NCI-H1417 (cell line): ENCODE data around the gene FARS2.

ENCODE experiments used
- DNase-seq, 3 experiments: peaks; one replicate each; lab custom pipeline; 2025; lab: John Stamatoyannopoulos, UW

FARS2 gene

DNA sequence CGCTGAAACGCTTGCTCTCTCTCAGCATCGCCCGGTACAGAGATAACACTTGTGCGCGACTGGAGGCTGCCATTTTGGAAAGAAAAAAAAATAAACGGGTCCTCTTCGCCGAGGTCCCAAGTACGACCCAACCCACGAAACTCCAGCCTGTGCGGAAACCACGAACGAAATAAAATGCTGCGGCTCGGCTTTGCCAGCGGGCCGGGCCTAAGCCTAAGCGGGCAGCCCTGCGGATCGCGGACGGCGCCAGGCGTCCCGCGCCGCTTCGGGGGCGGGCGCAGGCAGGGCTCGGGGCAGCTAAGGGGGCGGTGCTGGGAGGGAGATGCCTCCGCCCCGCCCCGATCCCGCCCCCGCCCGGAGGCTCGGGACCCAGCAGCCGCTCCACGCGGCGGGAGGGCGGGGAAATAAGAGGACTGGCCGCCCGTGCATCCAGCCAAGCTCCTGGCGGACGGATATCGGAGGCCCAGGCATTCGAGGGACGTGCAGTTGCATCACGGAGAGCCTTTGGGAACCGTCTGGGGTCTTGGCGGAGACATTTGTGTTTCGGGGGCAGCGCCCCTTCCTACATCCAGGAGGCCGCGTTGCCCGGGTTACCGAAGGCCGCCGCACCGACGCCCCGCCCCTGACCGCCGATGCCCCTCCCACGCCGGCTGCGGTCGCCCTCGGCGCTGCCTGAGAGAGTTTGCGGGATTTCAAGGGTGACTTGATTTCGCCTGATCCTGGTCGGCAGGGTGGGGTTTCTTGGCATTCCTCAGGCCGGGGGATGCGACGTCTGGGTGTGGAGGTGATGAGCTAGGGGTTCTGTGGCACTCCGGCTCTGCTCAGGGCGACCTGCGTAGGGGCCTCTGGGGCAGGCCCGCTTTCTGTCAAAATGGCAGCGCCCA, at the start of gene FARS2, which contains the start of gene LYRM4:
Gene FARS2 (plus strand): TSS at position 853 of the 884 bp plus-strand sequence.
Gene LYRM4 (minus strand): TSS at position 290 of the 884 bp plus-strand sequence. CDS start 217 bp downstream, at position 73.
- peak; percentile 88 to 97 (median 96) for DNase-seq

DNA sequence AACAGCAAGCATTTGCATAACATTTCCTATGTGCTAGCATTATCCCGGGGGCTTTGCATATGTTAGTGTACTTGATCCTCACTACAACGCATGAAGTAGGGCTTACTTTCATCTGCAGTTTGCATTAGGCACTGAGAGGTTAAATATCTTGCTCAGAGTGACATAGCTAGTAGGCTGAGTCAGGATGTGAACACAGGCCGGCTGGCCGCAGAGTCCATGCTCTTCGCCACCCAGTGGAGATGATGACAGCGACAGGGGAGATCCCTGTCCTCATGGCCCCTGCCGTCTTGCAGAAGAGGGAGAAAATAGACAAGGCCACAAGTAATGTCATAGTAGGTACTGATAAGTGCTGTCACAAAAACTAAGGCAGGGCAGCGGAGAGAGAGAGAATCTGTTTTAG, 47.5 kb upstream of the FARS2 start:
- no peak for DNase-seq

DNA sequence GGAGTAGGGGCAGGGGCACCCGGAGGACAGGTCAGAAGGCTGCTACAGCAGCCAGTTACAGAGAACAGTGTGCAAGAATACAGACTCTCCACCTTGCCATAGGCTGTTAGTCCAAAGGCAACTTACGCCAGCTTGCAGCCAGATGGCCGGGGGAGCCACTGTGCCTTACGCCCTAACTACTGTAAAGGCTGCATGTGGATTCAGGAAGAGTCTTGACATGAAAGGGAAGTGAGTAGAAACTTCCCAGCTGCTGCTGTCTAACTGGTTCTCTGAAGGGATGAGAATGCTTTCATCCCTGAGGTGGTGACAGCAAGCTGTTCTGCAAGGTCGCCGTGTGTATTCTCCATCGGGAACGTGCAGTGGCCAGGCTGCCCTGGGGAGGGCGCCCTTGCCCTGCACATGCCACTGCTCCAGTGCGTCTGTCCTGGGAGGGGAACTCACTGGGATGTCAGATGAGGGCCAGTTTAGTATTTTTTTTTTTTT, 46.7 kb upstream of the FARS2 start:
- DNase-seq, result peak in 1 of 3 experiments; percentile 25

DNA sequence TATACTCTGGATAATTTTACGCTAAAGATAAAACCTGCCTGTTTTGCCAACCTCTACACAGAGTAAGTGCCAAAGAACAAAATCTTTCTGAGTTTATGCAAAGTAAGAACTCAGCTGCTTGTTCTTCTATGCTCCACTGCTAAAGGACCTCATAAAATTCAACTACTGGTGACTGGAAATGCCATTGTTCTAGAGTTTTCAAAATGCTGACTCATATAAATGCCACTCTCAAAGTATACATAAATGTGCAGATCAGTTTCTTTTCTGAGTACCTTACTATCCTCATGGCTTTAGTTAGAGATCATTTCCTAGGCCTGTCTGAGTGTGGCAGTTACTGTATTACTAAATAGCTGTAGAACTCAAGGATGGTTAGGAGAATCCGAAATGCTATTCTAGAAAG, 46.2 kb upstream of the FARS2 start:
- DNase-seq, result peak in 1 of 3 experiments; percentile 43

DNA sequence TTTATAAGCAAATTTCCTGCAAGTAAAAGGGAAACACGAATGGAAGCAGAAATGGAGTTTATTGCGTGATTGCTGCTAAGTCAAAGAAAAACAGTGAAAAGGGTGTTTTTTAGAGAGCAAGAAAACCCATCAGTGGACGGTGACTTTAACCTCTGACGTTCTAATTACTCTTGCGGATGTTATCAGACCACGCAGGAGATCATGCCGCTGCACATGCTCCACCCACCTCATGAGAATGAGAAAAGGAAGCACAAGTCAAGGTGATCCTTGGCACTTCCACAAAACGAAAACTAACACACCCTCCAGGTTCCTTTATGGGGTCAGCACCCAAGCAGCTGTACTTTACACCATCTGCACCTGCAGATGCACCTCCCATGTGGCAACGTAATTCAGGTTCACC, 45.5 kb upstream of the FARS2 start:
- no peak for DNase-seq

DNA sequence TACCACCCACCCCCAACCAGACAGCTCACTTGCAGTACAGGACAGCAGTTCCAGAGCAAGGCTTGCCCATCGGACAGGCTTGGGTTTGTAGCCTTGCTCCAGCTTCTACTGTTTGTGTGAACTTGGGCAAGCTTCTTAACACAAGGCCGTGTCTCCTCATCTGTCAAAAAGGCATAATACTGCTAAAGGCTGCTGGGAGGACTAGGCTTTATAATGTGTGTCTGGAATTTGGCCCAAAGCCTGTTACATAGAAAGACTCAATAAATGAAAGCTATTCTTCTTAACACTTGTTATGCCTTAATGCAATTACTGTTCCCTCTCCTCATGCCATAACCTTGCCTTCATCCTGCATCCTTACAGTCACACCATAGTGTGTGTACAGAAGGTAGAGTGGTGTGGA, 44.0 kb upstream of the FARS2 start:
- DNase-seq, result no peak

DNA sequence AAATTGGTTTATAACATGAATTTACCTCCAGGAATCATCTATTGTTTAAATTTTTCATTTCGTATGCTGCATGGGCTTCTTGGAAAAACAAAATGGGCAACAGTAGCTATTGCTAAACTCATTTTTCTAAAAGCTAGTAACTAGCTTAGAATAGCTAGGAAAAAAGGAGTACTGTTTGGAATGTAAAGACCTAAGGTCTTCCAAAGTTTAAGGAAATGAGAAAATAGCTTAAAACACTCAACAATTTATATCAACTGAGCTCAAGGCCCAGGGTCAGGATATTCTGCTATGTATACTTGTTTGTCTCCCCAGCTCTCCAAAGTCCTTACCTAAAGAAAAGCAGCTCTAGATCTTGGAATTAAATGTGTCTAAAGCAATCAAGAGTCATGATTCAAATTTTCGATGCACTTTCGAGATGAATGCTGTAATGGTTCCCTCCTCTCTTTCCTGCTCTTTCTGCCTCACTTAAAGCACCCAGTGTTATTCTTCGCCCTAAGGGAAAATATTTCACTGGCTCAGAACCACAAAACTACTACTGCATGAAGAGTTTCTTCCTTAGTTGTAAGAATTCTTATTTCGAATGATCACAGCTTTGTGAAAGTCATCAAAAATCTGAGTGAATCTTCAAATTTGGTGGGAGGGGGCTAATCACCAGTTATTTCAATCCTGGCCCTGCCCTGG, 42.2 kb upstream of the FARS2 start:
- DNase-seq, result no peak

DNA sequence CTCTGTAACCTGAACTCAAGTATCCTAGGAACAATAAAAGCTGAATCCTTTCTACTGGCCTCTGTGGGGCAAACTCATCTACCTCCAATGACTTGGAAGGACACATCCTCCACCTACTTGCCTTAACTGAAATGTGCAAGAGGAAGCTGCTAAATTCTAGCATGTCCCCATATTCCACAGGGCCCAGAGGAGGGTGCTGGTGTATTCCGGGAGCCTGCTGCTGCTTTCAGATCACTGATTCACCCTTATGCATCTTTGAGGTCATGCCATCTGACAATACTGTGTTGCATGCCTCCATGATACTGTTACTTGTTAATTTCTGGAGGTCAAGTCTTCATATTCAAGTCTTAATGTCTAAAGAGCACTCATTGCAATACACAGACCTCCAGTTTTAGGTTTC, 40.9 kb upstream of the FARS2 start:
- no peak for DNase-seq

DNA sequence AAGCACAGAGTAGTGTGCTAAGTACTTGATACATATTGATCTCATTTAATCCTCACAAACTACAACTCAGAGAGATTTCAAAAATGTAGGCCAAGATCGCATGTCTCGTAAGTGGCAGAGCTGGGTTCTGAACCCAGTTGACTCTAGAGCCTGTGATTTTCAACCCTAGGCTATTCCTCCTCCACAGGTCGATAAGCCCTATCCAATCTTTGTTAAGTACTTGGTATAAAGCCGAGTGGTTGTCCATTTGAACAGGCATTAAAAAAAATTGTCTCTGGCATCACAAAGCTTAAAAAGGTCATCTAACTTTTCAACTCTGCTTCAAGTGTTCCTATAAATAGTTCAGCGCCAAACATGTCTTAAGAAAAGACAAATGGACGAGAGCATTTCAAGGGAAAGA, 38.0 kb upstream of the FARS2 start:
- DNase-seq, result no peak

DNA sequence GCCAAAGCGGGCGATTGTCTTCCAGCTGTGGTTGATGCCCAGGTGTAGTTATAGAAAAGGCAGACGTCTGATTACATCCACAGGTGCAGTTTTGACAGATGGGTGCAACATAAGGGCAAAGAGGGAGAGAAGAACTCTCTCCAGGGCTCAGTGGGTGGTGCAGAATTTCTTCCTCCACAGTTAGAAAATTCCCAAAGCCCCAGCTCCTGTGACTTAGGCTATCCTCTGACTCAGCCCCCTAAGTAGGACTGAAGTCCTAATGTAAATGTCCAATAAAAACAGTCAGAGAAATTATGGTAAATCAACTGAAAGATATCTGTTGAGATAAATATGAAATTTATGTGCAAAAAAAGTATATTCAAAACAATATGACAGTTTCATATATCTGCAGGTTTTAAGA, 32.0 kb upstream of the FARS2 start:
- DNase-seq, result no peak

DNA sequence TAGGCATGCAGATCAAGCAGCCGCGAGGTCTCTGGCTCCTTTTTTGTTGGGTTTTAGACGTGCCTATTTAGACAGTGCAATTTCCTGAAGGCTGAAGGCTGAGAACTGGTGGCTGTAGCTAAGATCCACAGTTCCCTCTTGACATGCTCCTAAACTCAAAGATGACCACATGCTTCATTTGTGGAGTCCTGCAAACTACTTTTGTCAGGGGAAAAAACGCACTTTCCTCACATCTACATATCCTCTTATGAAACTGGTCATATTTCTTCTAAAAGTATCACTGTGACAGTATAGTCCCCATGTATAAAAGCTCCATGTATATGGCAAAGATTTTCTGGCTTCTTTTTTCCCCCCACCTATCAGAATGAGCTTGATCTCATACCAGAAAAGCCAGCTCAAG, 31.2 kb upstream of the FARS2 start:
- DNase-seq, result no peak

DNA sequence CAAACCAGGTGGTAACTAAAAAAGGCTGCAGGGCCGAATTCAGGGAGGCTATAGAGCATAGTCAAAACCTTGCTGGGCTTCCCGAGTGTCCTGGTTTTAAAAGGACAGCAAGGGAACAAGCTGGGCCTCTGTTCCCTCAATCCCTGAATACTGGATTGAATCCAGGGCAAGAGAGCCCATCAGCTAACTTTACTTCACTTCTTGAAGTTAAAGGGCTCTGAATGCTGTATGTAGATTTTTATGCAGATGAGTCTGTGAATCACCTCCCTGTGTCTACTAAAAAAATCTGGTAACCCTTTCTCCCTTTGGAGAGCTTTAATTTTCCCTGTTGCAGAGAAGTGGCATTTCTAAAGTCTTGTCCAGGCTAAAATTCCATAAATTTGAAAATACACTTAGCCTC, 30.0 kb upstream of the FARS2 start:
- no peak for DNase-seq

DNA sequence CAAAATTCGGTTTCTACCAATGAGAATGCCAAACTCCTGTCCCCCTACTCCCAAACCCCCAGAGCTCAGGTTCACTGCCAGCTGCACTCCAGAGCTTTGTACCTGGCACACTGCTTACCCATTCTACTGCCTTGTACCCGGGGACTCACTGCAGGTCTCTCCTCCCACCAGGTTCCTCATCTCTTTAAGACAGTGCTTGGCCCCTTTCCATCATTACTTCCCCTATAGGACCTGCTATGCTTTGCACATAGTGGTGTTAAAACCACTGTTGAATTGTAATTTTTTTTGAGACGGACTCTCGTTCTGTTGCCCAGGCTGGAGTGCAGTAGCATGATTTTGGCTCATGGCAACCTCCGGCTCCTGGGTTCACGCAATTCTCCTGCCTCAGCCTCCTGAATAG, 26.4 kb upstream of the FARS2 start:
- DNase-seq, result no peak

DNA sequence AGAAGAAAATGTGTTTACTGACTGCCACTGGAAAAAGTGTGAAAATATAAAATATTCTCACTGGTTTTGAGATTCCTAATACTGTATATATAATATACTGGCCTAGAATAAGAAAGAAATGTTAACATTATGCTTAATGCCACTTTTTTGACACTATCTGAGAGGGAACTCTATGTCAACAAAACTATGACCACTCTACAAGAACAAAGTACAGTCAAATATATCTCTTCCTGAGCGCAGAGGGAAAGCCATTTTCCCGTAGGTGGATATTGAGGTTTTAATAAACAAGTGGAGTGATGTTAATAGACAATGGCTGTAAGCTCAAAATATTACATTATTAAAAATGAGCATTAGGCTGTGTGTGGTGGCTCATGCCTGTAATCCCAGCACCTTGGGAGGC, 25.5 kb upstream of the FARS2 start:
- no peak for DNase-seq

DNA sequence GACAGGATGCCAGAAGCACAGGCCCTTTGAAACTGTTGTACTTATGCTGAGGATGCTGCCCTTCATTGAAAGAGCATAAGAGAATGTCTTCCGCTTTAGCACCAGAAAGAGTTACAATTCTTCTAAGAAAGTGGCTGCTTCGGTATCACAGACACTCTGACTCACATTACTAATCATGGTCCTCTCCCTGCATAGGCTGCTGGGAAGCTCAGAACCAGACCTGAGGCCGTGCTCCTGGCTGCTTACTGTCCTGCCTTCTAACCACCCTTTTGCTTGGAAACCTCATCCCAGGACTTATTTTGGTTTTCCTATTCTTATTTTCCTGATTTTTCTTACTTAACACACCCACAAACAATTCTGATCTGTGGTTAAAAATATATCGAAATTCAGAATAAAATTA, 23.5 kb upstream of the FARS2 start:
- DNase-seq, result no peak

DNA sequence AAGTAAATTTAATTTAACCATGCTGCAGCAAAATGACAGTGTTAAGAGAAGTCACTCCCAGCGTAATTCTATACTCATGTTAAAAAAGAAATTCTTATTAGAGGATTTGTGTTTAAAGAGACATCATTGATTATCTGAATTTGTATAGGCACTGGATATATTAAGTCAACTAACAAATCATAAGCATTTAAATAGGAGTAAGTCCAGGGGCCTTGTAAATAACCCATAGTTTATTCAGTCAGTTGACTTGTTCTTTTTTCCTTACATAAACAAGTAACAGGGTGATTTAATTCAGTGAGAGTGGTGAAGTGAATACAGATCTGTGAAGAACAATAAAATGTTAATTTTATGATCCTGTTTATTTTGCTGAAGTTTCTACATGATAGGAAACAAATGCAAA, 23.0 kb upstream of the FARS2 start:
- no peak for DNase-seq

DNA sequence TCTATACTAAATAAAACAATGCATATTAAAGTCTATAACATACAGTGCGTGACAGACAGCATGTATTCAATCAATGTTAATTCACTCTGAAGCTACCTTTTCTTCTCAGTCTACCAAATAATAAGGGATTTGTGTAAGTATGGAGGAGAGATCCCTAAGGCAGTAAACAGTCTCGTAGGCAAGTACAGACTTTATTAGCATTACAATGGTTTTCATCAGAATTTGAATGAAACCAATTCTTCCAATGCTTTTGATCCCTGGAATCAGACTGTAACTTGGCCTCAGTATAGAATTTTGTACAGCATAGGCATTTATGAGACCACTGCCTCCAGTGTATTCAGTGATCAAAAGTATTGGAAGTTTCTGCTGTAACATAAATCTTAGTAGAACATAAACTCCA, 20.1 kb upstream of the FARS2 start:
- no peak for DNase-seq

DNA sequence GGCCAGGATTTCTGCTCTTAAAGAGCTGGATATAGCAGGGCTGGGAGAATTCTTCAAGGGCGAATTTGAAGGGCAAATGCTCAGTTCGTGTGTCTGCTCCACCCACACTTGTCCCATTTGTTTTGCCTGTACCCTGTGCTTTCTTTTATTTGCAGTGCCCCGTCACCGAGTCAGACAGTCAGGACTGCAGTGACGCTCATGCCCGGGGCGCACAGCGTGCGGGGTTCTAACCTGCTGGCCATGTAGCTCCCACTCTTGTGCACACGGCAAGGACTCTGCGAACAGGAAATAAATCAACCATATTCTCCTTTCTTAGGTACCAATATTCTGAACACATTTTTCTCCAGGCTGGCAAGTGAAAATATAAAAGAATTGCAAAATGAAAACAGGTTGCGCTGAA, 18.2 kb upstream of the FARS2 start:
- DNase-seq, result no peak

DNA sequence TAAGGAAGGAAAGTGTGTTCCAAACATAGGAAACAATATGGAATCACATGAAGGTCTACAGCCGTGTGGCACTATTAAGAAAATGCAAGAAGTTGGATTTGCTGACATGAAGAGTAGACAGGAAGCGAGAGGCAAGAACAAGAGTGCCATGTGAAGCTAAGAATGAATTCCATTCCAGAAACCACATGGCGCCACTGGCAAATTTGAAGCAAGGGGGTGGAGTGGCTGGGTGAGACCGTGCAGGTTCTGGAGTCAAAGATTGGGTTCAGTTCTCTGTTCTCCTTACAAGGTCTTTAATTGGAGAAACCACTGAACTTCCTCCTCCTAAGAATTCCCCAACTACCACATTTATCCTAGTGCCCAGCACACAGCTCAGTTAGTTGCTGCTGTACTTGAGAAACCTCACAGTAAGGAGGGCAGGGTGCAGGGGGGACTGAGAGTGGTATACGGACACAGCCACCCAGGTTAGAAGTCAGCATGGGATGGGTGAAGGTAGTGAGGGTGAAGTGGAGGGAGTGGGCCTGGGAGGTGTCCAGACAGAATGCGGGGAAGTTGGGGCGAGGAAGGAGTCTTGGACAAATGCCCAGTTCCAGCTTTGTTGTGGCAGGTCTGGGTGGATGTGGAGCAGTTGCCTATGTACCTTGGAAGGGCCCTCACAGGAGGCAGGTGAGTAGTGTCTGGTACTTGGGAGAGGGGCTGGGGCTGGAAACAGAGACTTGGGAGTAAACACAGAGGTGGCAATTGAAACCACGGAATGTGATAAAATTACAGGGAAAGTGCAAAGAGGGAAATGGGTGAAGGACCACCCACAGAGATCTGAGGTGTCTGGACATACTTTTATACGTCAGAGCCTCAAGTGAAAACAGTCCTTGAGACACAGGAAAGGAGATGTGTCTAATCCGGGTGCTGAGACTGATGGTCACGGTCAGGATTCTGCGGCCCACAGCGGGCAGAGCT, 14.9 kb upstream of the FARS2 start:
- DNase-seq, result peak in 1 of 3 experiments; percentile 8

DNA sequence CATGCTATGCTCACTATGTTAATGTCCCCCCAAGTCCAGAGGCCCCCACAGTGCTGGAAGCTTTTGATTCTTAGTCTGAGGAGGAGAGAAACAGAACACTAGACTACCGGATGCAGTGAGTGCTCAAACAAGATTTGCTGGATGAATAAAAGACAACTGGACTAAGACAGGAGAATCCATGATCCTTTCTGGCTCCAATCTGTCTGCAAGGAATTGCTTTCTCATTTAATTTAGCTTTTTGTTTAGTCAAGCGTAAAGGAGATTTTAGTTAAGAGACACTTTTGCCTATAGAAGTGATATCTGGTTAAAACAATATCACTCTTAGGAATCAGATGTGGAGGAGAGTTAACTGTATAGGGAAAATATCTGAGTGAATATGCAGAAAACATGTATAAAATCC, 14.1 kb upstream of the FARS2 start:
- peak in 1 of 3 experiments; percentile 3 for DNase-seq

DNA sequence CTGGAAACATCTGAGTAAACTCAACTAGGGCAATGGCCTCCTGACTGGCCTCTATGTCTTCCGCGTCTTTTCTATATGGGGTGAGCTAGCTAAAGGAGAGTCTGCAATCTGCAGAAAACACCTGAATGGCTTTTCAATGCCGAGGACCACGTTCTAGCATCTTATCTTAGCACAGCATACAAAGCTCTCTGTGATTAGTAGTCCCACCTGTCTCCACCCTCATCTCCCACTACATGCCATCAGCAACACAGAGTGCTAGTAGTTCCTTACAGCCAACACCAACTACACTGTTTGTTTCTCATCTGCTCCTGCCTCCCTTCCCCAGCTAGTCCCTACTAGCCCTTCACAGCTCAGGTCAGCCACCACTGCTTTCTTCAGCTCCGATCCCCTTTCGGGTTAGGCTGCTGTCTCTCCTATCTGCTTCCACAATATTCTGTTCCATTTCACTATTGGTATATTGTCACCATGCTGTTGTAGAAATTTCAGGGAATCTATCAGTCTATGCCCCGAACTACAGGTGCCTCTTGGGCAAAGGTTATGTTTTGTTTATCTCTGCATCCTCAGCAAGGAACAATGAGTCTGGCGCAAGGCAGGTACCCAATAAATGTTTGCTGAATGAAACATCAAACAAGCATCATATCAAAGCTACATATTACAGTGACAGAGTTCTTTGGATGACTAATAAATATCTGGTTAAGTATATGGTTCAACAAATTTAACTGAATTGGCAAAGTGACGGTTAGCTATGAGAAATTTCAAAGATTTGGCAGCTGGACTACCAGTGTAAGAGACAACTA, 12.8 kb upstream of the FARS2 start:
- no peak for DNase-seq
